ENCODE measurements around the gene LSM10. TPM values are rescaled to one million over a fixed set of nuclear protein-coding genes. Genes with fewer than 3 reads are reported as not detected.

The LSM10 gene
- total and polyA plus RNA-seq, 2 donors (not counting 1 experiment from before 2014, with no cell fraction given), result 19.2 to 33.5 TPM

DNA sequence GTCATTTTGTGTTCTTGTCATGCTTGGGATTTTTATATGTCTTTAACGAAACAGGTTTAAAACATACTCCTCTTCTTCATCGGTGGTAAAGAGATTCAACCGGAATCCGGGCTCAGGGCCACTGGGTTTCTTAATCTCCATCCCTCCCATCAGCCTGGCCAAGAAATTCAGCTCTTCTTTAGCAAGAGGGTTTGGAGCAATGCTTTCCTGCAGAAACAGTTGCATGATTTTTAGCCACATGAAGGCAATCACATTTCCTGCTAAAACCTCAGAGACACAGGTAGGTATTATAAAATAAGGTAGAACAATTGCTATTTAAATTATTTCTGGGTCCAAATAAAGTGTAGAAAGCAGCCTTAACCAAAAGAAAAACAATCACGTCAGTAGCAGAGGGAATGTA lies 22.7 kb upstream of the LSM10 start:
- Histone ChIP-seq H3K4me3 (replicated peaks in 1 of 4; ENCODE audit: control extremely low read depth in 1 of 4, insufficient read depth in 1 of 4, low read depth in 3 of 4, low read length in 4 of 4) (peak overlapping the region in 2 of 4 experiments; percentile 20 to 30), H3K4me2 (ENCODE audit: extremely low read depth, insufficient read depth, low read length) (no peak overlapping the region), H3K9ac (ENCODE audit: insufficient read depth, low read length) (no peak overlapping the region), H3K4me1 (ENCODE audit: control insufficient read depth, extremely low read depth, insufficient read depth, low read length) (peaks cover 4% of the 10 kb centered on the region), H3K79me2 (ENCODE audit: control insufficient read depth, insufficient read depth, low read length) (no peaks in the 10 kb centered on the region), H3K27ac (ENCODE audit: insufficient read depth, low read length) (no peak overlapping the region), H3K27me3 (ENCODE audit: control insufficient read depth, insufficient read depth, low read length) (no peaks in the 10 kb centered on the region), H2AFZ (ENCODE audit: low read length) (no peak overlapping the region), H3K36me3 (ENCODE audit: control insufficient read depth, insufficient read depth, low read length) (no peaks in the 10 kb centered on the region), H3K9me3 (ENCODE audit: control insufficient read depth, insufficient read depth, low read depth, low read length) (no peaks in the 10 kb centered on the region), H4K20me1 (ENCODE audit: control insufficient read depth, extremely low read depth, insufficient read depth, low read length) (no peaks in the 10 kb centered on the region)
- peak in 1 of 2 donors; percentile 75 for DNase-seq (ENCODE audit: low read depth in 2 of 2)
- TF ChIP-seq, protein P1, sequence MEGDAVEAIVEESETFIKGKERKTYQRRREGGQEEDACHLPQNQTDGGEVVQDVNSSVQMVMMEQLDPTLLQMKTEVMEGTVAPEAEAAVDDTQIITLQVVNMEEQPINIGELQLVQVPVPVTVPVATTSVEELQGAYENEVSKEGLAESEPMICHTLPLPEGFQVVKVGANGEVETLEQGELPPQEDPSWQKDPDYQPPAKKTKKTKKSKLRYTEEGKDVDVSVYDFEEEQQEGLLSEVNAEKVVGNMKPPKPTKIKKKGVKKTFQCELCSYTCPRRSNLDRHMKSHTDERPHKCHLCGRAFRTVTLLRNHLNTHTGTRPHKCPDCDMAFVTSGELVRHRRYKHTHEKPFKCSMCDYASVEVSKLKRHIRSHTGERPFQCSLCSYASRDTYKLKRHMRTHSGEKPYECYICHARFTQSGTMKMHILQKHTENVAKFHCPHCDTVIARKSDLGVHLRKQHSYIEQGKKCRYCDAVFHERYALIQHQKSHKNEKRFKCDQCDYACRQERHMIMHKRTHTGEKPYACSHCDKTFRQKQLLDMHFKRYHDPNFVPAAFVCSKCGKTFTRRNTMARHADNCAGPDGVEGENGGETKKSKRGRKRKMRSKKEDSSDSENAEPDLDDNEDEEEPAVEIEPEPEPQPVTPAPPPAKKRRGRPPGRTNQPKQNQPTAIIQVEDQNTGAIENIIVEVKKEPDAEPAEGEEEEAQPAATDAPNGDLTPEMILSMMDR (conservative IDR thresholded peaks at IDR 0.05 in 1 of 2, IDR thresholded peaks at IDR 0.05 in 1 of 2; ENCODE audit: low read depth in 1 of 2, low read length in 2 of 2), result no peak
- TF ChIP-seq EZH2 (IDR thresholded peaks at IDR 0.05; ENCODE audit: low read length, missing control alignments), result no peak

DNA sequence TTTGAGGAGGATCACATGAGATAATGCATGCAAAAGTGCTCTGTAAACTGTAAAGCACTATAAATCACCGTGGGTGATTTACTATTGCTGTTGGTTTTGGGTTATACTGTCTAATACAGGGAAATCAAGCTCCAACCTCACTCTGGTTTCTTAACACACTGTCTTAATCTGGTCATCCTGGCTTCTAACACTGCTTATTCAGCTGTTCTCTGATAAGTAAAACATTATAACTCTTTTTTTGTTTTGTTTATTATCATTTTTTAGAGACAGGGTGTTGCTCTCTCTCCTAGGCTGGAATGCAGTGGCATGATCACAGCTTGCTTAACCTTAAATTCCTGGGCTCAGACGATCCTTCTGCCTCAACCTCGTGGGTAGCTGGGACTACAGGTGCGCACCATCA lies 21.9 kb upstream of the LSM10 start:
- Histone ChIP-seq H4K20me1 (ENCODE audit: control insufficient read depth, extremely low read depth, insufficient read depth, low read length) (no peaks in the 10 kb centered on the region), H2AFZ (ENCODE audit: low read length) (no peak overlapping the region), H3K27ac (ENCODE audit: insufficient read depth, low read length) (no peak overlapping the region), H3K9me3 (ENCODE audit: control insufficient read depth, insufficient read depth, low read depth, low read length) (no peaks in the 10 kb centered on the region), H3K9ac (ENCODE audit: insufficient read depth, low read length) (no peak overlapping the region), H3K4me1 (ENCODE audit: control insufficient read depth, extremely low read depth, insufficient read depth, low read length) (peaks cover 4% of the 10 kb centered on the region), H3K4me3 (replicated peaks in 1 of 4; ENCODE audit: control extremely low read depth in 1 of 4, insufficient read depth in 1 of 4, low read depth in 3 of 4, low read length in 4 of 4) (no peak overlapping the region), H3K36me3 (ENCODE audit: control insufficient read depth, insufficient read depth, low read length) (no peaks in the 10 kb centered on the region), H3K4me2 (ENCODE audit: extremely low read depth, insufficient read depth, low read length) (no peak overlapping the region), H3K27me3 (ENCODE audit: control insufficient read depth, insufficient read depth, low read length) (no peaks in the 10 kb centered on the region), H3K79me2 (ENCODE audit: control insufficient read depth, insufficient read depth, low read length) (no peaks in the 10 kb centered on the region)
- DNase-seq (ENCODE audit: low read depth in 2 of 2), result peak; percentile 7 to 44
- TF ChIP-seq, protein P1 (conservative IDR thresholded peaks at IDR 0.05 in 1 of 2, IDR thresholded peaks at IDR 0.05 in 1 of 2; ENCODE audit: low read depth in 1 of 2, low read length in 2 of 2), result no peak
- no peak for TF ChIP-seq EZH2 (IDR thresholded peaks at IDR 0.05; ENCODE audit: low read length, missing control alignments)

DNA sequence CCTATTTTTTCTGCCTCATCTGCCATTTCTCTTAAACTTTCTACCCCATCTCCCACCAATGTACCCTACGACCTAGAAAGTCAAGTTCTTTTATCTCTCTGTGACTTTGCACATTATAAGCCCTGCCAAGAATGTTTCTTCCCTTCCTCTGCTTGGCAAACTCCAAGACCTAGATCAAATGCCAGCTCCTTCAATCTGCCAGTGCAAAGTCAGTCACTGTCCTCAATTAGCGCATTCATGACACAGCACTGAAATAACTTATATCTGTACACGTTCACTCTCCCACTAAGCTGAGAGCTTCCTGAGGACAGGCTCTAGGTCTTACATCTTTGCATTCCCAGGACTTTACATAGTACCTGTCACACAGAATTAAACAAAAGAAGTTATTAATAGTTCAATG lies 21.4 kb upstream of the LSM10 start:
- no peak for TF ChIP-seq EZH2 (IDR thresholded peaks at IDR 0.05; ENCODE audit: low read length, missing control alignments)
- H3K9me3 ChIP-seq (ENCODE audit: control insufficient read depth, insufficient read depth, low read depth, low read length), result no peaks in the 10 kb centered on the region
- no peak for DNase-seq (ENCODE audit: low read depth in 2 of 2)
- H3K4me3 ChIP-seq (replicated peaks in 1 of 4; ENCODE audit: control extremely low read depth in 1 of 4, insufficient read depth in 1 of 4, low read depth in 3 of 4, low read length in 4 of 4), result no peak overlapping the region
- H3K27me3 ChIP-seq (ENCODE audit: control insufficient read depth, insufficient read depth, low read length), result no peaks in the 10 kb centered on the region
- no peaks in the 10 kb centered on the region for H4K20me1 ChIP-seq (ENCODE audit: control insufficient read depth, extremely low read depth, insufficient read depth, low read length)
- H2AFZ ChIP-seq (ENCODE audit: low read length), result no peak overlapping the region
- H3K4me1 ChIP-seq (ENCODE audit: control insufficient read depth, extremely low read depth, insufficient read depth, low read length), result peaks cover 4% of the 10 kb centered on the region
- no peak overlapping the region for H3K9ac ChIP-seq (ENCODE audit: insufficient read depth, low read length)
- no peaks in the 10 kb centered on the region for H3K79me2 ChIP-seq (ENCODE audit: control insufficient read depth, insufficient read depth, low read length)
- no peaks in the 10 kb centered on the region for H3K36me3 ChIP-seq (ENCODE audit: control insufficient read depth, insufficient read depth, low read length)
- no peak overlapping the region for H3K27ac ChIP-seq (ENCODE audit: insufficient read depth, low read length)
- no peak overlapping the region for H3K4me2 ChIP-seq (ENCODE audit: extremely low read depth, insufficient read depth, low read length)
